Ramos (cell line): ENCODE measurements around the gene MMP12.
"Not testable (repeated sequence)": the region's sequence is repeated elsewhere in the genome, so short reads cannot be mapped to it uniquely, and the experiment has no call there.

ENCODE experiments used
- in situ Hi-C: fragments of 300-500 bp; cut with MboI; formaldehyde crosslinking; loops from one replicate; pipeline ENCODE4 v1.14.3; 2022; ENCODE audit warnings: low sequenced_read_pairs; ENCODE audit not compliant: unreplicated experiment

MMP12 gene

DNA sequence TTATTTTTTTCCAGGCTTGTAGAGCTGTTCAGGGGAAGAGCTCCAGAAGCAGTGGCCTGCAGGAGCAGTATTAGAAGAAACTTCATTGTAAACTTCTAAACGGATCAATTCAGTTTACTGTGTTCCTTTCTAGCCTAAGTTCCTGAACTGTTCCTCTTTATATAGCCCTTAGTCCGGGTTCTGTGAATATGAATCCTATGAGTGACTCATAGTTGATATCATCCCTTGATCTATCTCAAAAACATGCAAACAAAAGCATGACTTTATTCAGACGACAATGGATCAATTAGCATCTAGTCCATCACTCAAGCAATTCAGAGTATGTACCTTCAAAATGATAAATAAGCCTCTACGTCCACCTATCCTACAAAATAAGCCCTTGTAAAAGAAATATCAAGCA is at the start of gene MMP12:
Gene MMP12, minus strand, starts transcription at position 131 of the 400 bp plus-strand sequence. Its CDS starts 45 bp downstream, at position 86.
- in situ Hi-C loops, result no loop called here

DNA sequence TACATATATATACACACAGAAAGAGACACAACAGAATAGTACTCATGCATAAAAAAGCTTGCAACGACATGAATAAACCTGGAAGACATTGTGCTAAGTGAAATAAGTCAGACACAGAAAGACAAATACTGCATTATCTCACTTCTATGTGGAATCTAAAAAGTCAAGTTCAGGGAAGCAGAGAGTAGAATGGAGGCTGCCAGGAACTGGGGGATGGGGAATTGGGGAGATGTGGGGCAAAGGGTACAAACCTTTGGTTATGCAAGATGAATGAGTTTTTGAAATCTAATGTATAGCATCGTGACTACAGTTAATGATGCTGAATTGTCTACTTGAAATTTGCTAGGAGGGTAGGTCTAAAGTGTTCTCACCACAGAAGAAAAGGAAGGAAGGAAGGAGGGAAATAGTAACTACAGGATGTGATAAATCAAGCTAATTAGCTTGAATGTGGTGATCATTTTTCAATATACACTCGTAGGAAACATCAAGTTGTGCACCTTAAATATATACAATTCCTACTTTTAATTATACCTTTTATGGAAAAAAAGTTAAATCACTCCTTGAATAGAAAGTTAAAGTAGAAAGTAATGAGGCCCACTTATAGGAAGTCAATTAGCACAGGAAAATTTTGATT is 46.9 kb upstream of the MMP12 start:
- in situ Hi-C loops, result no loop called here

DNA sequence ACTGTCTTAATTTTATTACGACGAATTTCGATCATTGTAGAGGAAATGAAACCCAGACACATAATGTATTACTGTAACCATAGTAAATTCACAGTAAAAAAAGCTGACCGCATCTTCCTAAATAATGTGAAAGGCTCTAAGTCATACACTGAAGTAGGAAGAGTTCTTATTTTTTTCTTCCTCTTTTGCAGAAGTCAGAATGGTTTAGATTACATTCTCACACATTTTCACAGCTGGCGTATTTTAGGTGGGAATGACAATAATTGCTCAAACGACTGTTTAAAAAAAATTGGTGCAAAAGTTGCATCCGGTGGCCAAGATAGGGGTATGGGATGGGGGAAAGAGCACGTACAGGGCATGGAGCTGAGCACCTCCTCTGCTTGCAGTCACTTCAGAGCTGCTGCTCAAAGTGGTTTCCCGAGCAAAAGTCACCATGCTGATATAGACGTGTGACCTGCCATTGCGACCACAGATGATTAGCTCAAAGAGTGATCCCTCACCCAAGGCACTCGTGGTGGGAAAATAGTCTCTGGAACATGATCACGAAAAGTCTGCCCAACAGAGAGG is 45.4 kb upstream of the MMP12 start:
- in situ Hi-C loops, result no loop called here

DNA sequence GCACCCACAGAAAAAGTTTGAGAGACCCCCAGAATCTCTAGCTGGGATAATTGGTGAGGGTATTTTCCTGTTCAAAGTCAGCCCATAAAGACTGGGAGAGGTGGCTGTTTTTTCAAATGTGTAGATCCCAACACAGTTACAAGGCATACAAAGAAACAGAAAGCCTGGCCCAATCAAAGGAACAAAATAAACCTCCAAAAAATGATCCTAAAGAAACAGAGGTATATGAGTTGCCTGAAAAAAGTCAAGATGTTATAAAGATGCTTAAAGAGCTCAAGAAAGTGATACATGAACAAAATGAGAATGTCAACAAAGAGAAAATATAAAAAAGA is 40.2 kb upstream of the MMP12 start:
- in situ Hi-C loops, result no loop called here

DNA sequence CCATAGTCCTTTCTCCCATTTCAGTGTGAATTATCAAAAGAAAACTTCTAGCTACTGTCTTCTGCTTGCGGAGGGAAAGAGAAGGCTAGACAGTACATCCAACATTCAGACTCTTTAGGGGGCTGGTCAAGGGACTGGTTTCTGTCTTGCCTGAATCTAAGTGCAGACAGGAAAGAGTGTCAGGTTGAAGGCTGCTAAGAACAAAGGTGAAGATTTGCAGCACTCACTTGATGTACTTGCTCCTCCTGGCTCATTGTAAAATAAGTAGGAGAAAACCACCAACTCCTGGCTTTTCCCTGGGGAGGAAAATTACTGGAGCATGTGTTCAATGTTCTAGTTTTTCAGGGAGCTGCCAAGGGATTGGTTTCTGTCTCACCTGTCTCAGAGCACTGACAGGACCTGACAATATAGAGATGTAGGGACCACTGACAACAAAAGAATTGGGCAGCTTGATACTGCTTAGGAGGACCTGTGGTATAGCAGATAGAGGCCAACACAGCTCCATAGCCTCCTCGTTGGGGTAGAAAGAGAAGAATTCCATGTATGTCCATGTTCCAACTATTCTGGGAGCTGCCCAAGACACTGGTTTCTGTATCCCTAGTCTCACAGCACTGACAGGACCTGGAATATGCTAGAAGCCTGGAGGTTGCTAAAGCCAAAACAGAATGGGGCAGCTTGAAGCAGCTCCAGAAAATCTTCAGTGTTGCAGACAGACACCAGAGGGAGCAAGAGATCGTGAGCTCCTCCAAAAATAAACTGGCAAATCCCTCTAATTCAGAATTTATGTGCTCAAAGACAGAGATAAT is 39.7 kb upstream of the MMP12 start:
- in situ Hi-C loops, result no loop called here

DNA sequence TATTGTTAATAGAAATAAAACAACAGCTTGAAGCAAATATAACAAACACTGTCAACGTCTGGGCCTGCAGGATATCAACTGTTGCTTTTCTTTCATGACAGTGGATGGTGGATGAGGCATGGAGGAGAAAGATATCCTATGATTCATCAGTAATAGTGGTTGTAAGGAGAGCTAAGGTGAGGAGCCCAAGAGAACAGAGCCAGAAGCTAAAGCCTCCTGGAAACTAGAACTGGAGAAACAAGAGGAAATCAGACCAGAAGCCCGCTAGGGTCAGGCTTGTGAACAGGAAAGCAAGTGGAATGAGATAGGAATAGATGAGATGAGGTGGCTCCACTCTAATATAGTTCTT is 37.7 kb upstream of the MMP12 start:
- in situ Hi-C loops, result no loop called here

DNA sequence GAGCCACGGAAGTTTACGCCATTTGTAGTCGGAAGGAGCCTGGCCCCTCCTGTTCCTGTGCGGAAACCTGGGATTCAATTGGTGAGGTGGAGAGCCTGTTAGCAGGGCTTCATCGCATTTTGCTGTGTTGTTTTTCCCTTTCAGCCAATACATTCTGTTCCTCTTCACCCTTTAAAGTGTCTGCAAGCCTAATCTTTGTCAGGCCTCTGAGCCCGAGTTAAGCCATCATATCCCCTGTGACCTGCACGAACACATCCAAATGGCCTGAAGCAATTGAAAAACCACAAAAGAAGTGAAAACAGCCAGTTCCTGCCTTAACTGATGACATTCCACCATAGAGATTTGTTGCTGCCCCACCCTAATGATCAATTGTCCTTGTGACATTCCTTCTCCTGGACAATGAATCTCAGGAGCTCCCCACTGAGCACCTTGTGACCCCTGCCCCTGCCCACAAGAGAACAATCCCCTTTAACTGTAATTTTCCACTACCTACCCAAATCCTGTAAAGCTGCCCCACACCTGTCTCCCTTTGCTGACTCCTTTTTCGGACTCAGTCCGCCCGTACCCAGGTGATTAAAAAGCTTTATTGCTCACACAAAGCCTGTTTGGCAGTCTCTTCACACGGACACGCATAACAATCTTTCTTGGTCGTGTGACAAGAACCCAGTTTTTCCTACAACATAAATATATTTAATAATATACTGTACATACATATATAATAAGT is 37.1 kb upstream of the MMP12 start:
- in situ Hi-C loops, result no loop called here

DNA sequence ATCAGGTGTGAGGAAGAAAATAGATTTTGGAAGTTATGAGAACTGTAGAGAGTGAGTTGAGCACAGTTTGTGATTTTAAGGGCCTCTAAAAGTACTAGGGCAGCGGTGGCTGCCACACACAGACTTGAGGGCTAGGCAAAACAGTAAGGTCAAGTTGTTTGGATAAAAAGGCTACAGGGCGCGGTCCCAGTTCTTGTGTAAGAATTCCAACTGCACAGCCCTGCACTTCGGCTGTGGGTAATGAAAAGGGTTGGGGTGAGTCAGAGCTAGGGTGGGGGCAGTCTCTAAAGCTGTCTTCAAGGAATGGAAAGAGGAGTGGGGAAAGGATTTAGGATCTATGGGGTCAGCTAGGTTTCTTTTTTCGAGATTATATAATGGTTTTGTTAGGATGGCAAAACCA is 31.1 kb upstream of the MMP12 start:
- in situ Hi-C loops, result not testable (repeated sequence)

DNA sequence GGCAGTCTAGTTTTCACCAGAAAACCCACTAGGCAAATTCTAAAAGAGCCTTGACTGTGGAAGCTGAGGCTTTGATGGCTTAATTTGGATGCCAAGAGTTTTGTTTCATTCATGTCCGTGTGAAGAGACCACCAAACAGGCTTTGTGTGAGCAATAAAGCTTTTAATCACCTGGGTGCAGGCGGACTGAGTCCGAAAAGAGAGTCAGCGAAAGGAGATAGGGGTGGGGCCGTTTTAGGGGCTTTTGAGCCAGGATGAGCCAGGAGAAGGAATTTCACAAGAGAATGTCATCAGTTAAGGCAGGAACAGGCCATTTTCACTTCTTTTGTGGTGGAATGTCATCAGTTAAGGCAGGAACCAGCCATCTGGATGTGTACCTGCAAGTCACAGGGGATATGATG is 29.1 kb upstream of the MMP12 start:
- in situ Hi-C loops, result not testable (repeated sequence)

DNA sequence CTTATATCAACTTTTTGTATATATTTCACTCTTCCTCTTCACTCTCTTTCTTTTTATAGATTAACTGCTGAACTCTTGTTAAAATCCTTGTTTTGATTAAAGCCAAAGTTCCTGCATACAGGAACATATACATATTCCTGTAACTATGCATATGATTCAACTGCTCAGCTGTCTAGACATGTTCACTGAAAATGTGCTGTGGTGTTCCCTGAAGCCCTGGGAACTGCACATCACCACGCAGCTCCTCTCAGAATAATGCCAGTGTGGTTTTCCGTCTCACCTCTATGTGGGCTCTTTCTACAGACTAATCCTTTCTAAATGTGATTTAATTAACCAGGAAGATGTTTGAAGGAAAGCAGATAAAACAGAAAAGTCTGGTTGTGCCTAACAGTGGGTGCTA is 25.6 kb upstream of the MMP12 start:
- in situ Hi-C loops, result no loop called here

DNA sequence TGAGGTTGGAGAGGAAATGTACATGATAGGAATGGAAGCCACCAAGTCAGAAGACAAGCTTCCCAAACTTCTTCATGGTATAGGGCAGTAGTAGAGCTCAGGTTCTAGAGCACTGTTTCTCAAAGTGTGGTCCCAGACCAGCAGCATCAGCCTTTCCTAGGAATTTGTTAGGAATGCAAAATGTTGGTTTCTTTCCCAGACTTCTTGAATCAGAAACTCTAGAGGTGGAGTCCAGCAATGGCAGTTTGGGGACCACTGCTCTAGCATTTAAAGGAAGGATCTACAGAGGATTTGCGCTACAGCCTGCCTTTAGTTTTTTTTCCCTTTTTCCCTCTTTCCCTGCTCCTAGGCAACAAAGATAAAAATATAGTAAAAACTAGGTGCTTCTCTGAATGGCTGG is 17.0 kb upstream of the MMP12 start:
- in situ Hi-C loops, result no loop called here

DNA sequence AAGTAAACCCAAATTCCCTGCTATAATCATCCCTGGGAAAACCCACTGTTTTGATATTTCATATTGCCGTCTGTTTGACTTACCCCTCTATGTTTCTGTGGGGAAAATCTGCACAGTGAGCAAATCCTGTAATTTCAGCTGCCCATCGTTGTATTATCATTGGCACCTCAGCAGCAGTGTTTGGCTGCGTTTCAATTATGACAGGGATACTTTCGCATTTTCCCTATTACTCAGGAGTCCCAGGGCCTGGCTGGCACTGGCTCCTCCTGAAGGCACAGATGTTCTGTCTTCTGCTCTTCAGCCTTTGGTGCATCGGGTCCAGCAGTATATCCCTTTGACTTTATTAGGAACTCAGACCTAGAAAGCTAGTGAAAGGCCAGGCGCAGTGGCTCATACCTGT is 12.2 kb upstream of the MMP12 start:
- in situ Hi-C loops, result no loop called here

DNA sequence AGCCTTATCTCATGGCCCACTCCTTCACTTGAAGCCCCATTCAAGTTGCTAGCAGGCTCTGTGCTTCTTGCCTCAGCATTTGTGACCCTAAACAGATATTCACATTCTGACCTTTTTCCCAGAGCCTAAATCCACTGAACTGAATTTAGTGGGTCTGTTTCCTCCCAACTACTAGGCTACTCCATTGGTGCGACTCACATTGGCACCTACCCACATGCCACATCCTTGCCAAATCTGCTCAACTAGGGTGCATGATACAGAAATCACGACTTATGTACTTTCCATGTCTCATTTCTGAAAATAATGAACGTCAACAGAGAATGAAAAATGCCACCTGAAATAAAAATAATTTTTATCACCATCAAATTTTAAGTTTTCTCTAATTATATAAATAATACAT is 8.4 kb upstream of the MMP12 start:
- in situ Hi-C loops, result no loop called here

DNA sequence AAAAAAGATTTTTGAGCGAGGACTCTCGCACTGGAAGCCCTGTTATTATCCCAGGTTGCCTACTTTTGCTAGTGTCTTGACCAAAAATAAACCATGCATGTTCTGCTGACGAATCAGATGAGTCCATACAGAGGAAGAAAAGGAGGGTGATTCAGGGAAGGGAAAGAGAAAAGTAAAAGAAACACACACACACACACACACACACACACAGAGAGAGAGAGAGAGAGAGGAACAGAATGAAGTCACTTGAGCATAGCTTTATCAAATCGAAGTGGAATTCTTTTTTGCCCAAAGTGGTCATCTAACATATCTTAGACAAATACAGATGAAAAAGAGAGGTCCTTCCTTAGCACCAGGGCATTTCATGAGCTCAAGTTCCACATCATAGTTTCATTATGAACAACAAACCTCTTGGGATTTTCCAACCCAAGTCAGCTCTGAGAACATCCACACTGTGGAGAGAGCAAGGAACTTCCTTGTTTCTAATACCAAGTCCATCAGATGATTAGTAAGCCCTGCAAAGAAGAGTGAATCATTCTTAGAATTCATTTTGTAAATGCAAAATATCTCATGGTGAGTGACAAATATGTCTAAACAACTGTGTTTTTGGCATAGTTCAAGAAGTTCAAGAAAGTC is 7.7 kb upstream of the MMP12 start:
- in situ Hi-C loops, result no loop called here

DNA sequence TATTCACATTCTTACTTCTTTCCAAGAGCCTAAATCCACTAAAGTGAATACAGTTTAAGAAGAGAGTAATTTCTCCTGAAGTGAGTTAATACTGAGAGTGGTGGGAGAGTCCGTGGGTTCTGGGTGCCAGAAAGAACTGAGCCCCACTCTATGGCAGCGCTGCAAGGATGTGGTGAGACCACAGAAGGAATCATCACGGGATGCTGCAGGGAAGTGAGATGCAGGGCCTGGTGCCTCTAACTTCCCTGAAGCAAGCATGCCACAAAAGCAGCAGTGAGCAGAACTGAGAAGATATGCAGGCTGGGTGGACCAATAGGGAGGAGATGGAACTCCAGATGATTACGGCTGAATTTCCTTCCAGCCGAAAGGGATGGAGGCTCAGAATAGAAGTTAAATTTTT is 5.0 kb upstream of the MMP12 start:
- in situ Hi-C loops, result no loop called here

DNA sequence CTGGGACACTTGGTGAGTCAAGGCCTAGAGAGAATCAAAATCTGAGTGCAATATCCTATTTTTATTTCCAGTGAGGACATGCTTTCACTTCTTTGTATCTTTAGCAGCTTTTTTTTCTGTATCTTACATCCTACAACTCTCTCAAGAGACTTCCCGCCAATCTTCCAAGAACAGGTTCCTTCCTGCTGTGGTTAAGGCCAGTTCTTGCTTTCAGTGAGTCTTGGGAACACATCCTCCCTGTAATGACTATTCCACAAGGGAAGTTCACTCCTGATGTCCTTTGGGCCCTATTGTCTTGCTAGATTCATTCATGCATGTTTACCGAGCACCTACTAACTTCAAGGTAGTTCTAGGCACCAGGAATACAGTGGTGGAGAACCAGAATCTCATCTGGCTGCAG is 3.8 kb upstream of the MMP12 start:
- in situ Hi-C loops, result no loop called here

DNA sequence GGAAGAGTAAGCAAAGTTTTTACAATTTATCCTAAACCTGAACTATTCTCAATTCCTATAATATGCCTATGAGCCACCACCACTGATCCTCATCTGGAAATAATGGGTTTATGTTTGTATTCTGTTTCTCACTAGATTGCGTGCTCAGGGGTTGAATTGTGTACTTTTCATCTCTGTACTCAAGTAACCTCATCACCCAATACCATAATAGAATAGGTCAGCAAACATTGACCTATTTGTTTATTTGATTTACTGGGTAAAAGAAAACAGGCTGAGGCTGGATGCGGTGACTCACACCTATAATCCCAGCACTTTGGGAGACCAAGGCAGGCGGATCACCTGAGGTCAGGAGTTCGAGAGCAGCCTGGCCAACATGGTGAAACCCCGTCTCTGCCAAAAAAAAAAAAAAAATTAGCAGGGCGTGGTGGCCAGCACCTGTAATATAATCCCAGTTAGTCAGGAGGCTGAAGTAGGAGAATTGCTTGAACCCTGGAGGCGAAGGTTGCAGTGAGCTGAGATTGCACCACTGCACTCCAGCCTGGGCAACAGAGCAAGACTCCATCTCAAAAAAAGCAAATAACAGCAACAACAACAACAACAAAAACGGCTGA is 5.3 kb downstream of the MMP12 start:
- in situ Hi-C loops, result not testable (repeated sequence)

DNA sequence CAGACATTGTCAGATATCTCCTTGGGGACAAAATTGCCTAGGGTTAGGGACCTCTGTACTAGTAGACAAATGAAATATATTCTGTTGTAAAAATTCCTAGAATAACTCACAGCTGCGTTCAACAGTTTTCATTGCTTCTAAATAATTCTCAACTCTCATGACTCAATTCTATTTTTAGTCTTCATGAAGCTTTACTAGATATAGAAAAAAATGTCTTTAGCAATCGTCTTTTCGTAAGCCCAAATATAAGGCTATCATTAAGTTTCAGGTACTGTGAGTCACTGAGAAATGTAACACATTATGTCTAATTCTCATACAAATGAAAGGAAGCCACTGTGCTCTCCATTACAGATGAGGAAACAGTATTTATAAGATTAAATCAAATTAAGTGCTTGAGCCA is 6.4 kb downstream of the MMP12 start:
- in situ Hi-C loops, result no loop called here

DNA sequence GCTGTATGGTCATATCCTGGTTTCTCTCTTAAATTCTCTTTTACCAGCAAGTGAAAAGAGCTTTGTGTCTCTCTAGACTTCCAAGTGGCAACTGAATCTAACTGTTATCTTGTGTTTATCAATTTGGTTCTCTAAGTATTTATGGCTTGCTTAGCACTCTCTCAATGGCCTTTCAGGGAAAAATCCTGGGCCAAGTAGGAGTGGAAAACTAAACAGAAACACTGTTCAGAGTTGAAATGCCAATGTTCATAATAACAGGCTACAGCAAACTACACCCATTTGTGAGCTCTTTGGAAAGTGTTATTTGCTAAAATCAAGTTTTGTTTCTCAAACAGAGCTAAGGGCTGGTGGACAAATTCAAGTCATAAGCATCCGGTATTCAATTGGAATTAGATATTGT is 10.1 kb downstream of the MMP12 start:
- in situ Hi-C loops, result no loop called here

DNA sequence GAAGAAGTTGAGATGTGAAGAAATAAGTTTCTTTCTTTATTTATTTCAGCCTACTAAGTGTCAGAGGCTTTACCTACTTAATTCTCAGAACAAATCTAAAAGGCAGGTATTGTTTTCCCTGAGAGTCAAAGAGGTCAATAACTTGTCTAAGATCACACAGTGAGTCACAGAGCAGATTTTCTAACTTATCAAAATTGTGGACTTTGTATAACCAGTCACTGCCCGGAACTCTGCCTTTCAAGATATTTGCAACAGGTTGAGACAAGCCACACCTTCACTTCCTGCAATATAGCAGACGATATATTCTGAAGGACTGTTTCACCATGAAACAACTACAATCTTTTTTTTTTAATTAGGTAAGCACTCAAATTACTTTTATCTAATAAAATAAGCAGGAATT is 20.8 kb downstream of the MMP12 start:
- in situ Hi-C loops, result no loop called here
